ENCODE results near the gene LRMDA.

Gene LRMDA

DNA sequence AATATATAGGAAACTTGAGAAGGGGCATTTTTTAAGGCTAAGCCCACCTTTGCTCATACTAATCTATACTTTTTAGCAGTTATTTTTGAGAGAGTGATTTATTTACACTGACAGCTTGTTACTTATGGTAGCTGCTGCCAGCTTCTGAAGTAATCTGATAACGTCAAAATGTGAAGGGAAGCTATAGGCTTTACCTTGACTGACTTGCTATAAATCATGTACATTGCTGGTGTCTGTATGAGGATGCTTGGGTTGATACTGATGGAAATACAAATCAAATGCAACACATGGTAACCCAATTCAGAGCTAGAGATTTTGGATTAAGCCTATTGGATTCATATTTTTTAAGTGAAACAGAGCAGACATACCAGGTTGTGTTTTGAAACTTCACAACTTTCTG, 299.4 kb downstream of the LRMDA start:
- Histone ChIP-seq H3K4me1 (ENCODE audit: insufficient read depth, low read length) (no peaks in the 10 kb centered on the region), H3K9me3 (ENCODE audit: insufficient read depth, low read length, severe bottlenecking) (no peaks in the 10 kb centered on the region), H3K4me3 (ENCODE audit: low read depth in 1 of 2, low read length in 2 of 2) (no peak overlapping the region), H3K27me3 (ENCODE audit: insufficient read depth, low read length, poor library complexity) (peaks cover 3% of the 10 kb centered on the region), H4K20me1 (ENCODE audit: insufficient read depth, low read length) (no peaks in the 10 kb centered on the region), H3K9ac (ENCODE audit: low read depth, low read length) (no peak overlapping the region), H2AFZ (ENCODE audit: low read depth, low read length) (no peak overlapping the region), H3K27ac (ENCODE audit: low read length) (no peak overlapping the region), H3K36me3 (ENCODE audit: insufficient read depth, low read length) (no peaks in the 10 kb centered on the region), H3K4me2 (ENCODE audit: insufficient read depth, low read length) (no peak overlapping the region), H3K79me2 (ENCODE audit: insufficient read depth, low read length) (no peaks in the 10 kb centered on the region)
- TF ChIP-seq EZH2 (IDR thresholded peaks at IDR 0.05; ENCODE audit: borderline replicate concordance, low read depth, low read length, severe bottlenecking), result no peak
- TF ChIP-seq, protein P1, sequence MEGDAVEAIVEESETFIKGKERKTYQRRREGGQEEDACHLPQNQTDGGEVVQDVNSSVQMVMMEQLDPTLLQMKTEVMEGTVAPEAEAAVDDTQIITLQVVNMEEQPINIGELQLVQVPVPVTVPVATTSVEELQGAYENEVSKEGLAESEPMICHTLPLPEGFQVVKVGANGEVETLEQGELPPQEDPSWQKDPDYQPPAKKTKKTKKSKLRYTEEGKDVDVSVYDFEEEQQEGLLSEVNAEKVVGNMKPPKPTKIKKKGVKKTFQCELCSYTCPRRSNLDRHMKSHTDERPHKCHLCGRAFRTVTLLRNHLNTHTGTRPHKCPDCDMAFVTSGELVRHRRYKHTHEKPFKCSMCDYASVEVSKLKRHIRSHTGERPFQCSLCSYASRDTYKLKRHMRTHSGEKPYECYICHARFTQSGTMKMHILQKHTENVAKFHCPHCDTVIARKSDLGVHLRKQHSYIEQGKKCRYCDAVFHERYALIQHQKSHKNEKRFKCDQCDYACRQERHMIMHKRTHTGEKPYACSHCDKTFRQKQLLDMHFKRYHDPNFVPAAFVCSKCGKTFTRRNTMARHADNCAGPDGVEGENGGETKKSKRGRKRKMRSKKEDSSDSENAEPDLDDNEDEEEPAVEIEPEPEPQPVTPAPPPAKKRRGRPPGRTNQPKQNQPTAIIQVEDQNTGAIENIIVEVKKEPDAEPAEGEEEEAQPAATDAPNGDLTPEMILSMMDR (IDR thresholded peaks at IDR 0.05; ENCODE audit: borderline replicate concordance, extremely low read depth, low read length, poor library complexity, severe bottlenecking), result no peak
- no peak for ATAC-seq (ENCODE audit: insufficient read depth, low read depth)
- DNase-seq, result no peak

DNA sequence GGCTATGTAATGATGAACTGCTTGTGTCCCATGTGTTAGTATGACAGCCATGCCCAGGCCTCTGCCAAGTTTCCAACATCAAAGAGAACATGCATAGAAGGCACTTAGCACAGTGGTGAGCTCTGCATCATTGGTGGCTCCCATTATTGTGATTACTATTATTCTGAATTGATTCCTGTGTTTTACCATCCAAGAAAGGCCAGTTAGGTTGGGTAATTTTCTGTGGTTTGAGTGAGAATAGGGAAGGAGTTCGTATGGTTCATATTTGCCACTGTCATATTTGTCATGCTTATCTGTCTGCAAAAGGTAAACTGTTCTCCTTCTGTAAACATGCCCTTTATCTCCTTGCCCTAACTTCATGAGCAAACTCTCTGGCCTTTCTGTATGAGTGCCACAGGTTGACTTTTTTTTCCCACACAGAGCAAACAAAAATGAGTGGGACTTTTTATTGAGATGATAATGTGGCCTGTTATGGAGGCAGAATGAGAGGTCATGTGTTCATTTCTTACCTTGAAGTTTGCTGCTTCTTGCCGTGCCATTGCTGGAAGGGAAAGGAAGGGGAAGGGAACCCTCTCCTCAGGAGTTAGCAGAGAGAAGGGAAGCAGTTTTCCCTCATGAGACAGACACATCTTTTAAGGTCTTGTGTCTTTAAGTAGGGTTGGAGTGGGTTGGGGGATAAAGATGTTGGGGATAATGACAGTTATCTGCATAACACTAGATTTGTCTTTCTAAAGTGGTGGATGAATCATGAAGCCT, 301.9 kb downstream of the LRMDA start:
- ATAC-seq (ENCODE audit: insufficient read depth, low read depth) (no peak), DNase-seq (no peak)
- Histone ChIP-seq H3K36me3 (ENCODE audit: insufficient read depth, low read length) (no peaks in the 10 kb centered on the region), H3K9me3 (ENCODE audit: insufficient read depth, low read length, severe bottlenecking) (no peaks in the 10 kb centered on the region), H3K27ac (ENCODE audit: low read length) (no peak overlapping the region), H3K79me2 (ENCODE audit: insufficient read depth, low read length) (no peaks in the 10 kb centered on the region), H3K27me3 (ENCODE audit: insufficient read depth, low read length, poor library complexity) (peaks cover 3% of the 10 kb centered on the region), H3K9ac (ENCODE audit: low read depth, low read length) (no peak overlapping the region), H3K4me2 (ENCODE audit: insufficient read depth, low read length) (no peak overlapping the region), H3K4me1 (ENCODE audit: insufficient read depth, low read length) (no peaks in the 10 kb centered on the region), H2AFZ (ENCODE audit: low read depth, low read length) (no peak overlapping the region), H4K20me1 (ENCODE audit: insufficient read depth, low read length) (no peaks in the 10 kb centered on the region), H3K4me3 (ENCODE audit: low read depth in 1 of 2, low read length in 2 of 2) (no peak overlapping the region)
- TF ChIP-seq EZH2 (IDR thresholded peaks at IDR 0.05; ENCODE audit: borderline replicate concordance, low read depth, low read length, severe bottlenecking), result no peak
- TF ChIP-seq, protein P1 (IDR thresholded peaks at IDR 0.05; ENCODE audit: borderline replicate concordance, extremely low read depth, low read length, poor library complexity, severe bottlenecking), result no peak

DNA sequence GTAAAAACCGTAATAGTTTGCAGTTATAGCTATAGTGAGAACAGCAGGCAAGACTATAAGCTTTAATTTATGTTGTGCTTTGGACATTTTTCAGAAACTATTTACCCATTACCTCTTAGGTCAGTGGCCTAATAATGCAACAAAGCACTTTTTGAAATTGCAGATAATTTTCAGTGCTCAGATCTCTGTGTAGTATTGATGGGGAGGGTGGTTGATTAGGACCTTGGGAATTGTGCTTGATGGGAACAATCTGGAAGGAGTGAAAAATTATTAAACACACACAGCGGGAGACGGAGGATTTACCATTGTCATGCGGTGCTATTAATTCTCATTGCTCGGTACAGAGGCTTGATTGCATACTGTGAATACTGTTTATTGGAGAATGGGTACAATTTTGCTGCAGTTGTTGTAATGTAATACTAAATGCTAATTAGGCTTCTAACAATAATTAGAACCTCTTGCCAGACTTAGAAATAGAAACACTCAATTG, 304.8 kb downstream of the LRMDA start:
- Histone ChIP-seq H3K27ac (ENCODE audit: low read length) (no peak overlapping the region), H3K79me2 (ENCODE audit: insufficient read depth, low read length) (no peaks in the 10 kb centered on the region), H3K27me3 (ENCODE audit: insufficient read depth, low read length, poor library complexity) (peaks cover 3% of the 10 kb centered on the region), H2AFZ (ENCODE audit: low read depth, low read length) (no peak overlapping the region), H3K36me3 (ENCODE audit: insufficient read depth, low read length) (no peaks in the 10 kb centered on the region), H3K4me2 (ENCODE audit: insufficient read depth, low read length) (no peak overlapping the region), H3K9me3 (ENCODE audit: insufficient read depth, low read length, severe bottlenecking) (peaks cover 2% of the 10 kb centered on the region), H3K9ac (ENCODE audit: low read depth, low read length) (no peak overlapping the region), H4K20me1 (ENCODE audit: insufficient read depth, low read length) (no peaks in the 10 kb centered on the region), H3K4me3 (ENCODE audit: low read depth in 1 of 2, low read length in 2 of 2) (no peak overlapping the region), H3K4me1 (ENCODE audit: insufficient read depth, low read length) (no peaks in the 10 kb centered on the region)
- DNase-seq (no peak), ATAC-seq (ENCODE audit: insufficient read depth, low read depth) (no peak)
- no peak for TF ChIP-seq EZH2 (IDR thresholded peaks at IDR 0.05; ENCODE audit: borderline replicate concordance, low read depth, low read length, severe bottlenecking)

DNA sequence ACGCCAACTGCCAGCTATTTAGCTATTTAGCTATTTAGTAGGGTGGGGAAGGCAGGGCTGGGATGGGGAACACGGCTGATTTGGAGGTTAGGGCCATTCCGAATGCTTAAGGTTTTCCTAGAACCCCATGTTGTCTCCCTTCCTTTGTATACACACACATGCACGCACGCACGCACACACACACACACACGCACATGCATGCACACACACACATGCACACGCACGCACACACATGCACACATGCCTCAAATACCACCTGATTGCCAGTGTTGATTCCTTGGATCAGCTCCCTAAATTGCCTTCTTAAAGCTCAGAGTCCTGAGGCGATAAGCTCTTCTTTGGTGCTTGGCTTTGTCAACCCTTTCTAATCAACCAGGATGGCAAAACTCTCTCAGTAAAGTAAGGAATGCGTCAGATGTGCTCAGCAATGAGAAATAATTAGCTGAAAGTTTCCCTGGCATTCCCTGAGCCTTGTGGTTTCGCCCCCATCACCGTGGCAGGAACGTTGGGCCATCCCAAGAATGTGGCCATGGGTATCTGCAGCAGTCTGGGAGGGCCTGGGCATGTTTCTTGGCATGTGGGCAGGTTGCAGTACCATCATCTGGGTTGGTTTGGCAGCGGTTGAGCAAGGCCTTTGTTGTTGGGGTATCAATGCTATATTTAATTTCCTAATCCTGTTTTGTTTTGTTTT, 305.6 kb downstream of the LRMDA start:
- no peaks in the 10 kb centered on the region for H4K20me1 ChIP-seq (ENCODE audit: insufficient read depth, low read length)
- TF ChIP-seq, protein P1 (IDR thresholded peaks at IDR 0.05; ENCODE audit: borderline replicate concordance, extremely low read depth, low read length, poor library complexity, severe bottlenecking), result no peak
- TF ChIP-seq EZH2 (IDR thresholded peaks at IDR 0.05; ENCODE audit: borderline replicate concordance, low read depth, low read length, severe bottlenecking), result no peak
- H3K36me3 ChIP-seq (ENCODE audit: insufficient read depth, low read length), result no peaks in the 10 kb centered on the region
- no peak overlapping the region for H3K4me2 ChIP-seq (ENCODE audit: insufficient read depth, low read length)
- peaks cover 2% of the 10 kb centered on the region for H3K9me3 ChIP-seq (ENCODE audit: insufficient read depth, low read length, severe bottlenecking)
- no peaks in the 10 kb centered on the region for H3K79me2 ChIP-seq (ENCODE audit: insufficient read depth, low read length)
- ATAC-seq (ENCODE audit: insufficient read depth, low read depth), result no peak
- H3K9ac ChIP-seq (ENCODE audit: low read depth, low read length), result no peak overlapping the region
- no peak overlapping the region for H3K4me3 ChIP-seq (ENCODE audit: low read depth in 1 of 2, low read length in 2 of 2)
- H3K27ac ChIP-seq (ENCODE audit: low read length), result no peak overlapping the region
- H2AFZ ChIP-seq (ENCODE audit: low read depth, low read length), result no peak overlapping the region
- H3K4me1 ChIP-seq (ENCODE audit: insufficient read depth, low read length), result no peaks in the 10 kb centered on the region
- H3K27me3 ChIP-seq (ENCODE audit: insufficient read depth, low read length, poor library complexity), result peaks cover 3% of the 10 kb centered on the region
- DNase-seq, result no peak

Data from DND-41 (cell line).